Osteoblast (primary cell): ENCODE measurements around the gene CDH12. TPM values are rescaled to one million over a fixed set of nuclear protein-coding genes. Genes with fewer than 3 reads are reported as not detected.
A peak's percentile ranks its signal among the peaks of the same experiment; 100 is the strongest.
"Not testable (repeated sequence)": the region's sequence is repeated elsewhere in the genome, so short reads cannot be mapped to it uniquely, and the experiment has no call there.

Experiments
- DNase-seq: peaks from one replicate; pipeline ENCODE4 v3.0.0; 2011; ENCODE audit warnings: low spot score, mixed read lengths; ENCODE audit not compliant: insufficient read length; ENCODE audit errors: missing footprints
- H2AFZ ChIP-seq: 2 replicates; pipeline ENCODE4 v1.6.0; 2011; ENCODE audit warnings: mild to moderate bottlenecking, low read length
- H3K27ac ChIP-seq: 2 replicates; pipeline ENCODE4 v1.5.1; 2011; ENCODE audit warnings: mild to moderate bottlenecking, low read depth, low read length, moderate library complexity
- H3K27me3 ChIP-seq: 2 replicates; pipeline ENCODE4 v1.6.0; 2012; ENCODE audit warnings: mild to moderate bottlenecking, control low read depth, inconsistent platforms, low read length, moderate library complexity; ENCODE audit not compliant: insufficient read depth
- H3K36me3 ChIP-seq: 2 replicates; pipeline ENCODE4 v1.5.1; 2011; ENCODE audit warnings: mild to moderate bottlenecking, low read length, control low read depth, moderate library complexity; ENCODE audit not compliant: insufficient read depth
- H3K4me1 ChIP-seq: 2 replicates; pipeline ENCODE4 v1.5.1; 2011; ENCODE audit warnings: mild to moderate bottlenecking, low read length, control low read depth, moderate library complexity; ENCODE audit not compliant: insufficient read depth
- H3K4me2 ChIP-seq: 2 replicates; pipeline ENCODE4 v1.6.0; 2011; ENCODE audit warnings: mild to moderate bottlenecking, low read length; ENCODE audit not compliant: insufficient read depth
- H3K4me3 ChIP-seq: fragments of 200-600 bp; sonication (generic); 3 replicates; pipeline ENCODE4 v1.5.1; 2012; ENCODE audit warnings: mild to moderate bottlenecking, low read length, inconsistent platforms; ENCODE audit not compliant: insufficient read depth
- H3K79me2 ChIP-seq: 2 replicates; pipeline ENCODE4 v1.6.0; 2012; ENCODE audit warnings: mild to moderate bottlenecking, low read length, control low read depth, inconsistent platforms; ENCODE audit not compliant: insufficient read depth
- H3K9me3 ChIP-seq: 2 replicates; pipeline ENCODE4 v1.5.1; 2011; ENCODE audit warnings: low read depth, low read length, control low read depth
- H4K20me1 ChIP-seq: 2 replicates; pipeline ENCODE4 v1.6.0; 2012; ENCODE audit warnings: mild to moderate bottlenecking, low read length, control low read depth; ENCODE audit not compliant: insufficient read depth
- total RNA-seq: library from RNA; depleted of rRNA; stranded (reverse); fragments of >200 nt; gene quantifications from 2 replicates; pipeline ENCODE4 v1.2.3, GENCODE V29; 2012
- TF ChIP-seq, protein P1 (sequence below): IDR thresholded peaks from 2 replicates; pipeline ENCODE4 v1.5.1; 2011; ENCODE audit warnings: mild to moderate bottlenecking, low read depth, low read length, moderate library complexity; ENCODE audit errors: extremely low read depth

Gene CDH12
- total RNA-seq, 1 donor, result not detected

DNA sequence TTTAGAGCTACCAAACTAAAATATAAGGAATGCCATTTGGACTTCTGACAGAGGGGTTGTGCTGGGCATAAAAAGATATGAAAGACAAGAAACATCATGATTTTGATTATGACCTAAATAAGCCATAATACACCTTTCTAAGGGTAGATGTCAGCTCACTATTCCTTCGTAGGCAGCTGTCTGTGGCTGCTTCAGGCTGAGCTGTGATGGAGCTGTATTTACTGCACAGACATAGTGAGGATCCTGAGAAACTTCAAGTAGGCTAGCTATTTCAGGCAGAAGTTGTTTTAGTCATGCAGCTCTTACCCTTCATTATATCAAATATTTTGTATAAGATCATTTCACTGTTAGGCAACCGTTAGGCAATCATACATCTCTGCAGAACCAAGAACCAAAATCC, 511.7 kb downstream of the CDH12 start:
- Histone ChIP-seq H4K20me1 (no peaks in the 10 kb centered on the region), H3K36me3 (no peaks in the 10 kb centered on the region), H3K4me3 (no peak overlapping the region), H2AFZ (no peak overlapping the region), H3K4me1 (no peaks in the 10 kb centered on the region), H3K27me3 (no peaks in the 10 kb centered on the region), H3K9me3 (peaks cover 3% of the 10 kb centered on the region), H3K4me2 (no peak overlapping the region), H3K27ac (no peak overlapping the region), H3K79me2 (no peaks in the 10 kb centered on the region)
- TF ChIP-seq, protein P1, sequence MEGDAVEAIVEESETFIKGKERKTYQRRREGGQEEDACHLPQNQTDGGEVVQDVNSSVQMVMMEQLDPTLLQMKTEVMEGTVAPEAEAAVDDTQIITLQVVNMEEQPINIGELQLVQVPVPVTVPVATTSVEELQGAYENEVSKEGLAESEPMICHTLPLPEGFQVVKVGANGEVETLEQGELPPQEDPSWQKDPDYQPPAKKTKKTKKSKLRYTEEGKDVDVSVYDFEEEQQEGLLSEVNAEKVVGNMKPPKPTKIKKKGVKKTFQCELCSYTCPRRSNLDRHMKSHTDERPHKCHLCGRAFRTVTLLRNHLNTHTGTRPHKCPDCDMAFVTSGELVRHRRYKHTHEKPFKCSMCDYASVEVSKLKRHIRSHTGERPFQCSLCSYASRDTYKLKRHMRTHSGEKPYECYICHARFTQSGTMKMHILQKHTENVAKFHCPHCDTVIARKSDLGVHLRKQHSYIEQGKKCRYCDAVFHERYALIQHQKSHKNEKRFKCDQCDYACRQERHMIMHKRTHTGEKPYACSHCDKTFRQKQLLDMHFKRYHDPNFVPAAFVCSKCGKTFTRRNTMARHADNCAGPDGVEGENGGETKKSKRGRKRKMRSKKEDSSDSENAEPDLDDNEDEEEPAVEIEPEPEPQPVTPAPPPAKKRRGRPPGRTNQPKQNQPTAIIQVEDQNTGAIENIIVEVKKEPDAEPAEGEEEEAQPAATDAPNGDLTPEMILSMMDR, result no peak
- DNase-seq, result peak; percentile 23

DNA sequence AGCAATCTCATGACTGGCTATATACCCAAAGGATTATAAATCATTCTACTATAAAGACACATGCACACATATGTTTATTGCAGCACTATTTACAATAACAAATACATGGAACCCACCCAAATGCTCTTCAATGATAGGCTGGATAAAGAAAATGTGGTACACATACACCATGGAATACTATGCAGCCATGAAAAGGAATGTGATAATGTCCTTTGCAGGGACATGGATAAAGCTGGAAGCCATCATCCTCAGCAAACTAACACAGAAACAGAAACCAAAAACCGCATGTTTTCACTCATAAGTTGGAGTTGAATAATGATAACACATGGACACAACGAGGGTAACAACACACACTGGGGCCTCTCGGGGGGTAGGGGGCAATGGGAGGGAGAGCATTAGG, 520.2 kb downstream of the CDH12 start:
- not testable (repeated sequence) for H3K27me3 ChIP-seq, H3K79me2 ChIP-seq, H3K4me2 ChIP-seq, H3K36me3 ChIP-seq, H2AFZ ChIP-seq, H4K20me1 ChIP-seq, H3K9me3 ChIP-seq, H3K4me3 ChIP-seq, H3K27ac ChIP-seq, H3K4me1 ChIP-seq, DNase-seq

- TF ChIP-seq, protein P1, result no peak
- Histone ChIP-seq H3K4me2 (no peak overlapping the region), H3K36me3 (no peaks in the 10 kb centered on the region), H4K20me1 (no peaks in the 10 kb centered on the region), H3K9me3 (peaks cover 1% of the 10 kb centered on the region), H3K27ac (no peak overlapping the region), H3K79me2 (no peaks in the 10 kb centered on the region), H3K27me3 (no peaks in the 10 kb centered on the region), H3K4me1 (no peaks in the 10 kb centered on the region), H2AFZ (no peak overlapping the region), H3K4me3 (no peak overlapping the region)
- no peak for DNase-seq
Measured at GRCh38 chr5:22329683-22330082, 523.5 kb downstream of the CDH12 start.

- Histone ChIP-seq H3K9me3 (no peaks in the 10 kb centered on the region), H3K4me3 (no peak overlapping the region), H3K27ac (no peak overlapping the region), H3K79me2 (no peaks in the 10 kb centered on the region), H2AFZ (no peak overlapping the region), H4K20me1 (no peaks in the 10 kb centered on the region), H3K27me3 (no peaks in the 10 kb centered on the region), H3K4me2 (no peak overlapping the region), H3K4me1 (no peaks in the 10 kb centered on the region), H3K36me3 (no peaks in the 10 kb centered on the region)
- no peak for DNase-seq
- TF ChIP-seq, protein P1, result no peak
Measured at GRCh38 chr5:22319798-22320197, 533.3 kb downstream of the CDH12 start.

GRCh38 chr5:22316294-22316693, 536.9 kb downstream of the CDH12 start:
- H2AFZ ChIP-seq, result no peak overlapping the region

GRCh38 chr5:22315052-22315451, 538.1 kb downstream of the CDH12 start:
- not testable (repeated sequence) for H2AFZ ChIP-seq, H4K20me1 ChIP-seq, H3K4me3 ChIP-seq, H3K27ac ChIP-seq, H3K4me1 ChIP-seq, H3K36me3 ChIP-seq, H3K79me2 ChIP-seq, H3K27me3 ChIP-seq, H3K9me3 ChIP-seq, H3K4me2 ChIP-seq, DNase-seq

More at GRCh38 chr5:22316294-22316693, 536.9 kb downstream of the CDH12 start:
- Histone ChIP-seq H3K4me3 (no peak overlapping the region), H3K27me3 (no peaks in the 10 kb centered on the region), H3K4me1 (no peaks in the 10 kb centered on the region), H4K20me1 (no peaks in the 10 kb centered on the region), H3K79me2 (no peaks in the 10 kb centered on the region), H3K27ac (no peak overlapping the region), H3K9me3 (no peaks in the 10 kb centered on the region), H3K36me3 (no peaks in the 10 kb centered on the region), H3K4me2 (no peak overlapping the region)
- DNase-seq, result peak; percentile 18
- TF ChIP-seq, protein P1, result no peak
